Ishikawa (cell line): Measurements from ENCODE around the gene DOC2A.

Experiments
- CEBPB ChIP-seq: IDR thresholded peaks from 2 replicates; pipeline ENCODE4 v1.6.1; 2012
- CREB1 ChIP-seq: IDR thresholded peaks from 2 replicates; pipeline ENCODE4 v1.6.1; 2012; ENCODE audit warnings: low read depth
- EGR1 ChIP-seq: IDR thresholded peaks from 2 replicates; pipeline ENCODE4 v1.6.1; 2012
- EP300 ChIP-seq: IDR thresholded peaks from 2 replicates; pipeline ENCODE4 v1.6.1; 2012; ENCODE audit warnings: borderline replicate concordance
- FOXM1 ChIP-seq: IDR thresholded peaks from 2 replicates; pipeline ENCODE4 v1.6.1; 2012; ENCODE audit warnings: low read depth, borderline replicate concordance
- NFIC ChIP-seq: IDR thresholded peaks from 2 replicates; pipeline ENCODE4 v1.6.1; 2012
- RAD21 ChIP-seq: IDR thresholded peaks from 2 replicates; pipeline ENCODE4 v1.6.1; 2012; ENCODE audit warnings: low read depth
- TAF1 ChIP-seq: IDR thresholded peaks from 2 replicates; pipeline ENCODE4 v1.6.1; 2012; ENCODE audit warnings: low read depth, mild to moderate bottlenecking
- TCF12 ChIP-seq: IDR thresholded peaks from 2 replicates; pipeline ENCODE4 v1.6.1; 2012; ENCODE audit warnings: low read depth
- TEAD4 ChIP-seq: IDR thresholded peaks from 2 replicates; pipeline ENCODE4 v1.6.1; 2012
- YY1 ChIP-seq: IDR thresholded peaks from 2 replicates; pipeline ENCODE4 v1.6.1; 2012; ENCODE audit warnings: low read depth
- ZBTB7A ChIP-seq: IDR thresholded peaks from 2 replicates; pipeline ENCODE4 v1.6.1; 2012; ENCODE audit warnings: low read depth
- TF ChIP-seq, protein P1 (sequence below): IDR thresholded peaks from 2 replicates; pipeline ENCODE4 v1.6.1; 2012
- TF ChIP-seq, protein P2 (sequence below): IDR thresholded peaks from 2 replicates; pipeline ENCODE4 v1.6.1; 2012; ENCODE audit warnings: low read depth, mild to moderate bottlenecking
- TF ChIP-seq, protein P3 (sequence below): IDR thresholded peaks from 2 replicates; pipeline ENCODE4 v1.6.1; 2012

DOC2A gene

DNA sequence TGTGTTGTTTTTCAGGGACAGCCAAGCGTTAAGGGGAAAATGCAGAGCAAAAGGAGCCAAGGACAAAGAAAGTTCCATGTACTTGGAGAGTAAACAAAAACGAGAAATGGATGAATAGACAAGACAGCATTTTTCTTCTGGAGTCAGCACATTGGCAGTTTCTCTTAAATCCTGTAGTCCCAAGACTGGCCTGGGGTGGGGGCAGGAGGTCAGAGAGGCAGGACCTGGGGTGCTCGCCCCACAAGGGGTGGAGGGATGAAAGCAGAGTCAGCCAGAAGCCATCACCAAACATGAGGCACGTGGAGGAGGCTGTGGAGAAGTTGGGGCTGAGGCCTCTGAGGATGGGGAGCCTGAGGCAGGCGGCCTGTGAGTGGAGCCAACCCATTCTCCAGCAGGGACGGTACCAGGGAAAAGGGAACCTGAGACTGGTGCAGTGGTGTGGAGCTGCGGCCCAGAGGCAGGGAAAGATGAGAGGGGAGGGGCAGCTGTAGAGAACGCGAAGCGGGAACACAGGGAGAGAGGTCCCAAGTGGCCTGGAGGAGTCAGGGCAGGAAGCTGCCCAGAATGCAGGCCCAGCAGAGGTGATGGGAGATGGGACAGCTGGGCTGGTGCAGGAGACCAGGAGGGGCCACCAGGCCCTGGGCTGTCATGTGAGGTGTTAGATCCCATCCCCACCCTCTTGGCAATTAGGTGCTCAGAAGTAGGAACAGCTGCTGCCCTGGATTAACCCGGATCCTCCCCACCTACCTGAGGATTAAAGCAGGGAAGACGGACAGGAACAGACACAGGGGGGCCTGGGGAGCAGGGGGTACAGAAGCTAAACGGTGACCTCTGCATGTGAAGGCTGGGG is 17.0 kb upstream of the DOC2A start:
- TF ChIP-seq, protein P1, sequence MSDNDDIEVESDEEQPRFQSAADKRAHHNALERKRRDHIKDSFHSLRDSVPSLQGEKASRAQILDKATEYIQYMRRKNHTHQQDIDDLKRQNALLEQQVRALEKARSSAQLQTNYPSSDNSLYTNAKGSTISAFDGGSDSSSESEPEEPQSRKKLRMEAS, result no peak
- TF ChIP-seq RAD21, result no peak
- TF ChIP-seq TCF12, result no peak
- TF ChIP-seq ZBTB7A, result no peak
- TF ChIP-seq TEAD4, result no peak
- no peak for TF ChIP-seq EP300
- TF ChIP-seq, protein P2, sequence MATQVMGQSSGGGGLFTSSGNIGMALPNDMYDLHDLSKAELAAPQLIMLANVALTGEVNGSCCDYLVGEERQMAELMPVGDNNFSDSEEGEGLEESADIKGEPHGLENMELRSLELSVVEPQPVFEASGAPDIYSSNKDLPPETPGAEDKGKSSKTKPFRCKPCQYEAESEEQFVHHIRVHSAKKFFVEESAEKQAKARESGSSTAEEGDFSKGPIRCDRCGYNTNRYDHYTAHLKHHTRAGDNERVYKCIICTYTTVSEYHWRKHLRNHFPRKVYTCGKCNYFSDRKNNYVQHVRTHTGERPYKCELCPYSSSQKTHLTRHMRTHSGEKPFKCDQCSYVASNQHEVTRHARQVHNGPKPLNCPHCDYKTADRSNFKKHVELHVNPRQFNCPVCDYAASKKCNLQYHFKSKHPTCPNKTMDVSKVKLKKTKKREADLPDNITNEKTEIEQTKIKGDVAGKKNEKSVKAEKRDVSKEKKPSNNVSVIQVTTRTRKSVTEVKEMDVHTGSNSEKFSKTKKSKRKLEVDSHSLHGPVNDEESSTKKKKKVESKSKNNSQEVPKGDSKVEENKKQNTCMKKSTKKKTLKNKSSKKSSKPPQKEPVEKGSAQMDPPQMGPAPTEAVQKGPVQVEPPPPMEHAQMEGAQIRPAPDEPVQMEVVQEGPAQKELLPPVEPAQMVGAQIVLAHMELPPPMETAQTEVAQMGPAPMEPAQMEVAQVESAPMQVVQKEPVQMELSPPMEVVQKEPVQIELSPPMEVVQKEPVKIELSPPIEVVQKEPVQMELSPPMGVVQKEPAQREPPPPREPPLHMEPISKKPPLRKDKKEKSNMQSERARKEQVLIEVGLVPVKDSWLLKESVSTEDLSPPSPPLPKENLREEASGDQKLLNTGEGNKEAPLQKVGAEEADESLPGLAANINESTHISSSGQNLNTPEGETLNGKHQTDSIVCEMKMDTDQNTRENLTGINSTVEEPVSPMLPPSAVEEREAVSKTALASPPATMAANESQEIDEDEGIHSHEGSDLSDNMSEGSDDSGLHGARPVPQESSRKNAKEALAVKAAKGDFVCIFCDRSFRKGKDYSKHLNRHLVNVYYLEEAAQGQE, result no peak
- TF ChIP-seq, protein P3, sequence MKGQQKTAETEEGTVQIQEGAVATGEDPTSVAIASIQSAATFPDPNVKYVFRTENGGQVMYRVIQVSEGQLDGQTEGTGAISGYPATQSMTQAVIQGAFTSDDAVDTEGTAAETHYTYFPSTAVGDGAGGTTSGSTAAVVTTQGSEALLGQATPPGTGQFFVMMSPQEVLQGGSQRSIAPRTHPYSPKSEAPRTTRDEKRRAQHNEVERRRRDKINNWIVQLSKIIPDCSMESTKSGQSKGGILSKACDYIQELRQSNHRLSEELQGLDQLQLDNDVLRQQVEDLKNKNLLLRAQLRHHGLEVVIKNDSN, result no peak
- TF ChIP-seq CEBPB, result no peak
- no peak for TF ChIP-seq EGR1

DNA sequence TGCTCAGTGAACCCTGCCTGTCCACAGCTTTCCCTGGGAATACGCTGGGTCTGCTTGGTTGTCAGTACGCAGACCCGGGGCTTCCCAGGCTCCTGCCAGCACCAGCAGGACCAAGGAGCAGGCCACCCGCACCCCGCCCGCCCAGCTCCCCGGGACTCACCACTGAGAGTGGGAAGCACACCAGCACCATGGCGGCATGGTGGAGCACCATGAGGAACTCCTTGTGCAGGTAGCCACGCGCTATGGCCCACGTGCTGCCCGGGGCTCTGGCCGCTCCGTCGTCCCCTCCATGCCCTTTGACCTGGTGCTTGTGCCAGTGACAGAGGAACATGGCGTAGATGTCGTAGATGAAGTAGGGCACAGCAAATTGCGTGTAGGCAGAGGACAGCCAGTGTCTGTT is 15.6 kb upstream of the DOC2A start:
- TF ChIP-seq NFIC (no peak), RAD21 (no peak), CEBPB (no peak), YY1 (no peak), FOXM1 (no peak)
- TF ChIP-seq, protein P2, result no peak
- TF ChIP-seq, protein P3, result no peak

DNA sequence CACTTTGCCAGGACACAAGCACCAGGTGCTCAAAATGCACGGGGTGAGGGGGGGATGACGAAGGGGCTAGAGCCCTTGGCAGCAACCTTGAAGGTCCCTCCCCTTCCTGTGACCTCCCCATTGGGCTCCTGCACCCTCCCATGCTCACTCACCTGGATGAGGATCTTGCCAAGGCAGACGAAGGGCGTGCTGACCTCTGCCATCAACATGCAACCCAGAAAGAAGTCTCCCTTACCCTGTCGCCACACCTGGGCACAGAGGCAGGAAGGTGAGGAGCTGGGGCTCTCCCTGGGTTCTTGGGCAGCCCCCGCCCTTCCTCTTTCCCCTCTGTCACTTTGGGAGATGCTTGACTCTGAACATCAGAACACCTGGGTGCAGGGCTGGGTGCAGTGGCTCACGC is 14.7 kb upstream of the DOC2A start:
- TF ChIP-seq, protein P1, result no peak
- TF ChIP-seq RAD21 (no peak), FOXM1 (no peak), TCF12 (no peak), CEBPB (no peak), NFIC (no peak), EGR1 (no peak), CREB1 (no peak), TAF1 (no peak), ZBTB7A (no peak), YY1 (no peak), TEAD4 (no peak), EP300 (no peak)
- TF ChIP-seq, protein P2, result no peak
- TF ChIP-seq, protein P3, result no peak

DNA sequence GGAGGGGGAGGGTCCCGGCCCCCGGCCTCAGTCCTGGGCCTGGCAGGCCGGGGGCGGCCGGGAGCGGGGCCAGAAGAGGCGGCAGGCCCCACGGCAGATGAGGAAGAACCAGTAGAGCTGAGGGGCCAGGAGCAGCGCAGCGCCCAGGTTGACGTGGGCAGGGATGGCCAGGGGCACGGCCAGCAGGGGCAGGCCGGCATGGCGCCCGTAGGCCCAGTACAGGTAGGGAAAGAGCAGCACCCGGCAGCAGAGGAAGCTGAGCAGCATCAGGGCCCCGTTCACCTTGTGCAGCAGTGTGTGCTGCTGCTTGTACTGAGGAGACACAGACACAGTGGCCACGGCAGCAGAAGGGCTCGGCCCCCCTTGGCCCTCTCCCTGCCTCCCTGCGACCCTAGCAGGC is 14.3 kb upstream of the DOC2A start:
- TF ChIP-seq ZBTB7A (no peak), EP300 (no peak), CREB1 (no peak), TAF1 (no peak), TEAD4 (no peak)
- TF ChIP-seq, protein P1, result no peak
